ENCODE data around the gene LIG3. TPM values are rescaled to one million over a fixed set of nuclear protein-coding genes. Genes with fewer than 3 reads are reported as not detected.
"Not testable (repeated sequence)": the region's sequence is repeated elsewhere in the genome, so short reads cannot be mapped to it uniquely, and the experiment has no call there.

The LIG3 gene
- polyA plus RNA-seq, 6 donors from 2014 or later: 9.2 to 16.9 (median 11.9) TPM

- Mint-ChIP-seq H3K27me3 (no peaks in the 10 kb centered on the region), H3K9me3 (no peaks in the 10 kb centered on the region), H3K4me1 (peaks cover 0 to 25% (median 2%) of the 10 kb centered on the region in 3 donors), H3K36me3 (peaks cover 0 to 17% of the 10 kb centered on the region in 2 donors), H3K4me3 (peak overlapping the region in 1 of 8 donors; percentile 7), H3K27ac (no peak overlapping the region)
- no peak for DNase-seq
- ATAC-seq (ENCODE audit: low read depth in 2 of 2): no peak
Measured at GRCh38 chr17:34988644-34989043, 8.3 kb downstream of the LIG3 start.

- Mint-ChIP-seq H3K36me3 (peaks cover 0 to 13% of the 10 kb centered on the region in 2 donors), H3K27ac (no peak overlapping the region), H3K4me1 (peaks cover 0 to 17% (median 2%) of the 10 kb centered on the region in 3 donors), H3K9me3 (no peaks in the 10 kb centered on the region), H3K27me3 (no peaks in the 10 kb centered on the region), H3K4me3 (no peak overlapping the region)
- no peak for ATAC-seq (ENCODE audit: low read depth in 2 of 2)
- DNase-seq: no peak
Measured at GRCh38 chr17:34989473-34989872, 9.2 kb downstream of the LIG3 start.

GRCh38 chr17:34990921-34991365, 10.6 kb downstream of the LIG3 start:
- peak overlapping the region in 1 of 8 donors; percentile 53 for H3K4me3 Mint-ChIP-seq
- no peak for DNase-seq
- no peak overlapping the region for H3K27ac Mint-ChIP-seq
- H3K27me3 Mint-ChIP-seq: no peaks in the 10 kb centered on the region
- H3K9me3 Mint-ChIP-seq: no peaks in the 10 kb centered on the region
- ATAC-seq (ENCODE audit: low read depth in 2 of 2): no peak
- peaks cover 0 to 13% of the 10 kb centered on the region in 2 donors for H3K36me3 Mint-ChIP-seq
- H3K4me1 Mint-ChIP-seq: peaks cover 0 to 6% (median 2%) of the 10 kb centered on the region in 3 donors

DNA sequence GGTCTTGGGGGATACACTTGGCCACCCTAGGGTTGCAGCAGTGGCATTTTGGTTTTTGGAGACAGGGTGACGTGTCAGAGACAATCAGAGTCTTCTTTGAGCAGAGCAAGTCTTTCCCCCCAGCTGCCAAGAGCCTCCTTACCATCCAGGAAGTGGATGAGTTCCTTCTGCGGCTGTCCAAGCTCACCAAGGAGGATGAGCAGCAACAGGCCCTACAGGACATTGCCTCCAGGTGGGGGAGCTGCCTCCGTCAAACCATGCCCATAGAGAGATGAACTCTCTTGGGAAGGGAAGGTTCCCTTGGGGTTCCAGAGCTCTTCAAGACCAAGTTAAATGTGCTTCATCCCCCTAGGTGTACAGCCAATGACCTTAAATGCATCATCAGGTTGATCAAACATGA, 11.3 kb downstream of the LIG3 start:
- DNase-seq (no peak), ATAC-seq (ENCODE audit: low read depth in 2 of 2) (no peak)
- Mint-ChIP-seq H3K4me3 (peak overlapping the region in 1 of 8 donors; percentile 36), H3K27me3 (no peaks in the 10 kb centered on the region), H3K27ac (peak overlapping the region in 1 of 6 donors; percentile 20), H3K4me1 (peaks cover 0 to 6% (median 2%) of the 10 kb centered on the region in 3 donors), H3K9me3 (no peaks in the 10 kb centered on the region), H3K36me3 (peaks cover 0 to 13% of the 10 kb centered on the region in 2 donors)

GRCh38 chr17:34993031-34993430, 12.7 kb downstream of the LIG3 start:
- ATAC-seq (ENCODE audit: low read depth in 2 of 2) (no peak), DNase-seq (no peak)
- peaks cover 1 to 2% (median 2%) of the 10 kb centered on the region in 3 donors for H3K4me1 Mint-ChIP-seq
- H3K27ac Mint-ChIP-seq: no peak overlapping the region
- H3K36me3 Mint-ChIP-seq: peaks cover 0 to 13% of the 10 kb centered on the region in 2 donors
- no peaks in the 10 kb centered on the region for H3K27me3 Mint-ChIP-seq
- no peaks in the 10 kb centered on the region for H3K9me3 Mint-ChIP-seq
- no peak overlapping the region for H3K4me3 Mint-ChIP-seq

DNA sequence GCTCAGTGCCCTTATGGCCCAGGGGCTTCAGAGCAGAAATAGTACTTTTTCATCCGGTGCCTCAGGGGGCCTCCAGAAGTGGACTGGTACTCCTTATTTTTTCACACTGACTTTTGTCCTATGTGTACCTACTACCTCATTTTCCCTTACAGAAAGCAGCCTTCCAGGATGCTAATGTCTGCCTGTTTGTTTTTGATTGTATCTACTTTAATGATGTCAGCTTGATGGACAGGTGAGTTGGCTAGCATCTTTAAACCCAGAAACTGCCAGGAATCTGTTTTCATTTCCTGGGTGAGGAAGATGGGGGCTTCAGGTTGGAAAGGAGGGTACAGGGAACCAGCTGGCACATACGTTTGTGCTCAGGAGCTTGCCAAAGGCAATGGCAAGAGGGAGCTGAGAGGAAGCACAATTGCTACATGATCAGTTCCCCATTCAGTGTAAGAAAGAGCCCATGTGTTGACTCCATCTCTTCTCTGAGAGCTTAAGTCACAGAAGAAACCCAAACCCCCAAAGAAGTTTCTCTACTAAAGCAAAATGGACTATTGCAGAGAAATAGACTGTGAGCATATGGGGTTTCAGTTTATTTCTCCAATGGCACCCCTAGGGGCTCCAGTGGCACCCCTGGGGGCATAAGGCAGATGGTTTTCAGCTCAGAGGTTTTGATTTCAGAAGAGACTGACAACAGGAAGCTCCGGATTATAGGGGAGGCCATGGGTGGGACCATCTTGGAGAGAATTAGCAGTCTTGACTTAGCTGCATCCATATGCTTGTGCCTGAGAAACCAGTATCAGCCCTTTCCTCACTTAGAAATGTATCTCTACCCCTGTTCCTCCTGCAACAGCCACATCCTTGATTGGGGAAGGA, 16.3 kb downstream of the LIG3 start:
- peaks cover 0 to 7% (median 6%) of the 10 kb centered on the region in 3 donors for H3K4me1 Mint-ChIP-seq
- H3K36me3 Mint-ChIP-seq: peaks cover 4 to 13% of the 10 kb centered on the region in 2 donors
- no peaks in the 10 kb centered on the region for H3K27me3 Mint-ChIP-seq
- no peaks in the 10 kb centered on the region for H3K9me3 Mint-ChIP-seq
- DNase-seq (no peak), ATAC-seq (ENCODE audit: low read depth in 2 of 2) (no peak)
- no peak overlapping the region for H3K4me3 Mint-ChIP-seq
- H3K27ac Mint-ChIP-seq: no peak overlapping the region

DNA sequence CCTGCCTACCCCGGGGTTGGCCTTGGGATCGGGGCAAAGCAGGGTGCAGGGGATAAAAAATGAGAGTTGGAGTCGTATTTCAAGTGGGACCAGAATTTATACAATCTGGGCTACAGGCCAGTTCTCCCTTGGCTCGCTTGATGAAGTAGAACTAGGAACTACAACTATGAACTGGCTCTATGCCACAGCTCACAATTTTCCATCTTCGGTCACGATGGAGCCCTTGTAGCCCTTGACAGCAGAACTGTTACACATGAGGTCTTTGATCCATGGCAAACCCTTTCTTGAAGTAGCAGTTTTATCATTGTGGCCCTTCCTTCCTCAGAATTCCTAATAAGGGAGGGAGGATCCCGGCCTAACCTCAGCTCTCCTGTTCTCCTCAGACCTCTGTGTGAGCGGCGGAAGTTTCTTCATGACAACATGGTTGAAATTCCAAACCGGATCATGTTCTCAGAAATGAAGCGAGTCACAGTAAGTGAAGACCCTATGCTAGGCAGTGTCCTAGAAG, 17.1 kb downstream of the LIG3 start:
- ATAC-seq (ENCODE audit: low read depth in 2 of 2) (no peak), DNase-seq (no peak)
- H3K27ac Mint-ChIP-seq: no peak overlapping the region
- H3K4me3 Mint-ChIP-seq: no peak overlapping the region
- peaks cover 9 to 11% of the 10 kb centered on the region in 2 donors for H3K36me3 Mint-ChIP-seq
- peaks cover 0 to 8% (median 7%) of the 10 kb centered on the region in 3 donors for H3K4me1 Mint-ChIP-seq
- no peaks in the 10 kb centered on the region for H3K27me3 Mint-ChIP-seq
- no peaks in the 10 kb centered on the region for H3K9me3 Mint-ChIP-seq

DNA sequence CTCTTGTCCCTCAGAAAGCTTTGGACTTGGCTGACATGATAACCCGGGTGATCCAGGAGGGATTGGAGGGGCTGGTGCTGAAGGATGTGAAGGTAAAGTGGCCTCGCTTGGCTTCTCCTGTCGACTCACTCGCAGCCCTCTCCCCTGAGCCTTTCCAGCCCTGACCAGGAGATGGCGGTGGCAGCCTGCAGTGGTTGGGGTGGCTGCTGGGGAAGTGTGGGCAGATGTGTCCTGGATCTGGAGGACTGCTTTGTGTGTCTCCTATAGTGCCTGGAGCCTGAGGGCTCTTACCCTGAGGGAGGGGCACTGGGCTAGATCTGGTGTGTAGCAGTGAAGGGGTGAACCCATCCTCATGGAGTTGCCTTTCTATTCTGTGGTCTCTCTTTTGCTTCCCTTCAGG, 17.9 kb downstream of the LIG3 start:
- Mint-ChIP-seq H3K4me1 (peaks cover 0 to 8% (median 7%) of the 10 kb centered on the region in 3 donors), H3K27me3 (no peaks in the 10 kb centered on the region), H3K27ac (peak overlapping the region in 4 of 6 donors; percentile 5 to 70 (median 51)), H3K4me3 (no peak overlapping the region), H3K9me3 (no peaks in the 10 kb centered on the region), H3K36me3 (peaks cover under 1 to 14% of the 10 kb centered on the region in 2 donors)
- ATAC-seq (ENCODE audit: low read depth in 2 of 2): peak; percentile 94 to 96
- peak; percentile 68 for DNase-seq

- DNase-seq (no peak), ATAC-seq (ENCODE audit: low read depth in 2 of 2) (no peak)
- Mint-ChIP-seq H3K4me1 (peaks cover 0 to 8% (median 7%) of the 10 kb centered on the region in 3 donors), H3K36me3 (peaks cover 0 to 14% of the 10 kb centered on the region in 2 donors), H3K4me3 (no peak overlapping the region), H3K9me3 (no peaks in the 10 kb centered on the region), H3K27me3 (no peaks in the 10 kb centered on the region), H3K27ac (peak overlapping the region in 1 of 6 donors; percentile 47)
Measured at GRCh38 chr17:34999456-34999855, 19.1 kb downstream of the LIG3 start.

DNA sequence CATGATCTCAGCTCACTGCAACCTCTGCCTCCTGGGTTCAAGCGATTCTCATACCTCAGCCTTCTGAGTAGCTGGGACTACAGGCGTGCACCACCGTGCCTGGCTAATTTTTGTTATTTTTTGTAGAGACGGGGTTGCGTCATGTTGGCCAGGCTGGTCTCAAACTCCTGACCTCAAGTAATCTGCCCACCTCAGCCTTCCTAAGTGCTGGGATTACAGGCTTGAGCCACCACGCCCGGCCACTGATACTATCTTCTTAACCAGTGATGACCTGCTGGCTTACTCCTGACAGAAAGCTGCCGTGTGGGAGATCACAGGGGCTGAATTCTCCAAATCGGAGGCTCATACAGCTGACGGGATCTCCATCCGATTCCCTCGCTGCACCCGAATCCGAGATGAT, 20.7 kb downstream of the LIG3 start:
- H3K27me3 Mint-ChIP-seq; H3K9me3 Mint-ChIP-seq; DNase-seq; H3K4me3 Mint-ChIP-seq; H3K4me1 Mint-ChIP-seq; ATAC-seq (ENCODE audit: low read depth in 2 of 2): not testable (repeated sequence)
- H3K36me3 Mint-ChIP-seq: peaks cover 0 to 14% of the 10 kb centered on the region in 2 donors
- H3K27ac Mint-ChIP-seq: peak overlapping the region in 1 of 6 donors; percentile 15

DNA sequence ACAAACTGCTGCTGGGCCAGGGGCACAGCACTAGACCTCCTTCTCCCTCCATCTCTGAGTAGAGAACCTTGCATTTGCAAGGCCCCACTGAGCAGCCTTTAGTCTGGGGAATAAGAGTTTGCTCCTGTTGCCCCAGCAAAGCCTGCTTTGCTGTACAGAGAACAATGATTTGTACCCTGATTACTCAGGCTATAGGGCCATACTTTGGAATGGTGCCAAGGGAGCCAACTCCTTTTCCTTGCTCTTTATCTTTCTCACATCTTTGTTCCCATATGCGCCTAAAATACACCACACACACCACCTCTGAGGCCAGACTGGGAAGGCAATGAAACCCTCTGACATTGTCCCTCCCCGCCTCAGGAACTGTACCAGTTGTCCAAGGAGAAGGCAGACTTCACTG, 21.2 kb downstream of the LIG3 start:
- peaks cover 0 to 8% (median 7%) of the 10 kb centered on the region in 3 donors for H3K4me1 Mint-ChIP-seq
- H3K4me3 Mint-ChIP-seq: no peak overlapping the region
- no peaks in the 10 kb centered on the region for H3K9me3 Mint-ChIP-seq
- DNase-seq: no peak
- H3K27ac Mint-ChIP-seq: no peak overlapping the region
- H3K36me3 Mint-ChIP-seq: peaks cover 0 to 14% of the 10 kb centered on the region in 2 donors
- no peak for ATAC-seq (ENCODE audit: low read depth in 2 of 2)
- H3K27me3 Mint-ChIP-seq: no peaks in the 10 kb centered on the region

- H3K27ac Mint-ChIP-seq: peak overlapping the region in 3 of 6 donors; percentile 38 to 60 (median 44)
- ATAC-seq (ENCODE audit: low read depth in 2 of 2) (no peak), DNase-seq (no peak)
- H3K9me3 Mint-ChIP-seq: no peaks in the 10 kb centered on the region
- peaks cover 0 to 7% (median 5%) of the 10 kb centered on the region in 3 donors for H3K4me1 Mint-ChIP-seq
- H3K27me3 Mint-ChIP-seq: no peaks in the 10 kb centered on the region
- peaks cover 0 to 14% of the 10 kb centered on the region in 2 donors for H3K36me3 Mint-ChIP-seq
- H3K4me3 Mint-ChIP-seq: no peak overlapping the region
Measured at GRCh38 chr17:35002876-35003551, 22.7 kb downstream of the LIG3 start.

DNA sequence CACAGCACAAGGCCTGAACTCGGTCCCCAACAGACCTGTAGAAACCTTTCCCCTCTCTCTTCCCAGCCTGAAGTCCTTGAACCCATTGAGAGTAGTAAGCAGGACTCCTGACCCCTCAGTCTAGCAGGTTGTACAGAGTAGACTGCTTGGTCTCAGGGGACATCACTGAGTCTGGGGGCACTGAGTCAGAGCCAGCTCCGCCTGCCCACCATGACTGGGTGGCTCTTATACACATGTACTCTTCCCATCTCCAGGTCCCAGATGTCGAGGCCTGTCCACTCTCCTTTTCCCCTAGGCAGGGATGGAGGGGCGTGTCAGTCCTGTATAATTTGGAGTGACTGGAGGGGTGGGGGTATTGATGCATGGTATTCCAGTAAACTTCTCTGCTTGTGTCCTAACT, 23.5 kb downstream of the LIG3 start:
- H3K27me3 Mint-ChIP-seq: no peaks in the 10 kb centered on the region
- peak overlapping the region in 1 of 6 donors; percentile 64 for H3K27ac Mint-ChIP-seq
- peaks cover 0 to 14% of the 10 kb centered on the region in 2 donors for H3K36me3 Mint-ChIP-seq
- ATAC-seq (ENCODE audit: low read depth in 2 of 2): no peak
- no peaks in the 10 kb centered on the region for H3K9me3 Mint-ChIP-seq
- DNase-seq: no peak
- peaks cover 0 to 3% (median 0%) of the 10 kb centered on the region in 3 donors for H3K4me1 Mint-ChIP-seq
- H3K4me3 Mint-ChIP-seq: no peak overlapping the region
